ENCODE data around the gene SLC25A36. TPM values are rescaled to one million over a fixed set of nuclear protein-coding genes. Genes with fewer than 3 reads are reported as not detected.
"Not testable (repeated sequence)": the region's sequence is repeated elsewhere in the genome, so short reads cannot be mapped to it uniquely, and the experiment has no call there.

SLC25A36 gene
- total and polyA plus RNA-seq, 7 donors = 10.4 to 52.3 (median 23.9) TPM

DNA sequence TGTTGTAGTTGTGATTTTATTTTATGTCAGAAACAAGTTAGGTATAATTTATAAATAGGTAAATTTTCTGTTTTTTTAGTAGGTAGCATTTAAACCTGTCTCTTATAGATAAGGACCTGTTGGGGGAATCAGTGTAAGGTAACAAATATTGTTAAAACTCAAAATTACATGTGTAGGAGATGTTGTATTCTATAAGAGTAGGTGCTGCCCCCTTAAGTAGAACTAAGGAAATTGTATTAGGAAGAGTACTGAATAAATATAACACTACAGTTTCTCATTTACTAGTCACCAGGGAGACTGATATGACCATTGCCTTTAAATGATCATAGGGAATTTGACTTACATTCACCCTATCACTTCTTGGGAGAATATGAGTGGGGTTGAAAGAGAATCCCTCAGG is 31.2 kb downstream of the SLC25A36 start:
- peaks cover 3 to 74% of the 10 kb centered on the region in 2 donors for H3K36me3 ChIP-seq (ENCODE audit: insufficient read depth in 1 of 2, low read depth in 1 of 2)
- no peak overlapping the region for H3K4me3 ChIP-seq
- H3K9me3 ChIP-seq = no peaks in the 10 kb centered on the region
- DNase-seq = no peak
- no peaks in the 10 kb centered on the region for H3K4me1 ChIP-seq
- no peaks in the 10 kb centered on the region for H3K27me3 ChIP-seq (ENCODE audit: insufficient read depth in 3 of 3, low read length in 2 of 3)
- TF ChIP-seq, protein P1, sequence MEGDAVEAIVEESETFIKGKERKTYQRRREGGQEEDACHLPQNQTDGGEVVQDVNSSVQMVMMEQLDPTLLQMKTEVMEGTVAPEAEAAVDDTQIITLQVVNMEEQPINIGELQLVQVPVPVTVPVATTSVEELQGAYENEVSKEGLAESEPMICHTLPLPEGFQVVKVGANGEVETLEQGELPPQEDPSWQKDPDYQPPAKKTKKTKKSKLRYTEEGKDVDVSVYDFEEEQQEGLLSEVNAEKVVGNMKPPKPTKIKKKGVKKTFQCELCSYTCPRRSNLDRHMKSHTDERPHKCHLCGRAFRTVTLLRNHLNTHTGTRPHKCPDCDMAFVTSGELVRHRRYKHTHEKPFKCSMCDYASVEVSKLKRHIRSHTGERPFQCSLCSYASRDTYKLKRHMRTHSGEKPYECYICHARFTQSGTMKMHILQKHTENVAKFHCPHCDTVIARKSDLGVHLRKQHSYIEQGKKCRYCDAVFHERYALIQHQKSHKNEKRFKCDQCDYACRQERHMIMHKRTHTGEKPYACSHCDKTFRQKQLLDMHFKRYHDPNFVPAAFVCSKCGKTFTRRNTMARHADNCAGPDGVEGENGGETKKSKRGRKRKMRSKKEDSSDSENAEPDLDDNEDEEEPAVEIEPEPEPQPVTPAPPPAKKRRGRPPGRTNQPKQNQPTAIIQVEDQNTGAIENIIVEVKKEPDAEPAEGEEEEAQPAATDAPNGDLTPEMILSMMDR (IDR thresholded peaks at IDR 0.05) = peak; percentile 38
- peak in 2 of 4 donors; percentile 47 to 72 for ATAC-seq
- intact Hi-C loops (cut with DNase I) = loop anchor here in 1 of 2 donors (2.0 kb wide), 1 partner anchor 74 kb away; no protein-coding TSS in a partner anchor
- H3K27ac ChIP-seq = no peak overlapping the region

DNA sequence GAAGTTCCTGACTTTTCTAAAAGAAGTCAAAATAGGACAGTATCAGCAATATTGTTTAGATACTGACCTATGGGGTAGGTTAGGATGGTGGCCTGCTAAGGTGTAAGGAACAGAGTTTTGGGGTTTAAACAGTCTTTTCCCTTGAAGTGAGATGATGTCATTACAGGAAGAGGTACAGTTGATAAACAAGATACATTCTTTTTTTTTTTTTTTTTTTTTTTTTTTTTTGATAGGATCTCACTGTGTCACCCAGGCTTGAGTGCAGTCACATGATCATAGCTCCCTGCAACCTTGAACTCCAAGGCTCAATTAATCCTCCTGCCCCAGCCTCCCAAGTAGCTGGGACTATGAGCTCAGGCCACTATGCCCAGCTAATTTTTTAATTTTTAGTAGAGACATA is 33.3 kb downstream of the SLC25A36 start:
- no peak overlapping the region for H3K4me3 ChIP-seq
- no peaks in the 10 kb centered on the region for H3K27me3 ChIP-seq (ENCODE audit: insufficient read depth in 3 of 3, low read length in 2 of 3)
- intact Hi-C loops (cut with DNase I) = no loop called here
- H3K36me3 ChIP-seq (ENCODE audit: insufficient read depth in 1 of 2, low read depth in 1 of 2) = peaks cover 3 to 65% of the 10 kb centered on the region in 2 donors
- no peak overlapping the region for H3K27ac ChIP-seq
- H3K9me3 ChIP-seq = no peaks in the 10 kb centered on the region
- H3K4me1 ChIP-seq = no peaks in the 10 kb centered on the region
- ATAC-seq (peak in 1 of 4 donors; percentile 26), DNase-seq (no peak)
- TF ChIP-seq, protein P1 (IDR thresholded peaks at IDR 0.05) = no peak

- Histone ChIP-seq H3K9me3 (peaks cover 3% of the 10 kb centered on the region), H3K36me3 (ENCODE audit: insufficient read depth in 1 of 2, low read depth in 1 of 2) (peaks cover 3 to 27% of the 10 kb centered on the region in 2 donors), H3K27ac (no peak overlapping the region), H3K4me3 (no peak overlapping the region), H3K4me1 (no peaks in the 10 kb centered on the region), H3K27me3 (ENCODE audit: insufficient read depth in 3 of 3, low read length in 2 of 3) (no peaks in the 10 kb centered on the region)
- no peak for ATAC-seq
- no peak for DNase-seq
- intact Hi-C loops (cut with DNase I) = no loop called here
- 75 to 79% (median 76%) methylated on average over 4 of the region's 4 CpGs for WGBS, 3 donors
- TF ChIP-seq, protein P1 (IDR thresholded peaks at IDR 0.05) = no peak
These were observed 39.0 kb downstream of the SLC25A36 start for GRCh38 chr3:140980663-140981062.

GRCh38 chr3:140987792-140988191 is 46.2 kb downstream of the SLC25A36 start:
- DNase-seq; H3K36me3 ChIP-seq (ENCODE audit: insufficient read depth in 1 of 2, low read depth in 1 of 2); H3K9me3 ChIP-seq; ATAC-seq; H3K27me3 ChIP-seq (ENCODE audit: insufficient read depth in 3 of 3, low read length in 2 of 3); H3K27ac ChIP-seq; H3K4me1 ChIP-seq; intact Hi-C loops (cut with DNase I); H3K4me3 ChIP-seq: not testable (repeated sequence)
- WGBS, 3 donors = 90 to 95% (median 91%) methylated on average over 5 of the region's 5 CpGs

DNA sequence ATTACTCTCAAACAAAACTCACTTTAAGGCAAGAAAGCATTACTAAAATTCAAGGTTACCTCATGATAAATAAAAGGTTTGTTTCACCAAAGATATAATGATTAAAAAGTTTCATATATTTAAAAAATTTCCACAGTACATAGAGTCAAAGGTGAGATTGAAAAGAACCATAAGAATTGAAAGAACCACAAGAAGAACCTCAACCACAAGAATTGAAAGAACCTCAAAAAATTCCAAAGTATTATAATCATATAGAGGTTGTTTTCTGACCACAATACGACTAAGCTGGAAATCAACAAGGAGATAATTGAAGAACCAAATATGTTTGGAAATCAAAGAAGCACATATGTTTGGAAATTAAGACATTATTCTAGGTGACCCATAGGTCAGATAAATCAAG is 52.7 kb downstream of the SLC25A36 start:
- WGBS, 3 donors = 83 to 91% (median 88%) methylated on average over 1 of the region's 1 CpG
- DNase-seq (no peak), ATAC-seq (no peak)
- Histone ChIP-seq H3K27me3 (ENCODE audit: insufficient read depth in 3 of 3, low read length in 2 of 3) (no peaks in the 10 kb centered on the region), H3K9me3 (no peaks in the 10 kb centered on the region), H3K27ac (no peak overlapping the region), H3K36me3 (ENCODE audit: insufficient read depth in 1 of 2, low read depth in 1 of 2) (no peaks in the 10 kb centered on the region), H3K4me1 (no peaks in the 10 kb centered on the region), H3K4me3 (no peak overlapping the region)
- intact Hi-C loops (cut with DNase I) = no loop called here
- TF ChIP-seq, protein P1 (IDR thresholded peaks at IDR 0.05) = no peak

- H3K4me1 ChIP-seq; H3K27ac ChIP-seq; H3K27me3 ChIP-seq (ENCODE audit: insufficient read depth in 3 of 3, low read length in 2 of 3); H3K36me3 ChIP-seq (ENCODE audit: insufficient read depth in 1 of 2, low read depth in 1 of 2); H3K4me3 ChIP-seq; ATAC-seq; intact Hi-C loops (cut with DNase I); H3K9me3 ChIP-seq; DNase-seq: not testable (repeated sequence)
- WGBS, 3 donors = 87 to 93% (median 90%) methylated on average over 2 of the region's 2 CpGs
These were observed 53.2 kb downstream of the SLC25A36 start for GRCh38 chr3:140994861-140995260.

Data from psoas muscle (tissue), 8 donors.